Liver (tissue), 9 donors: ENCODE data around the gene WDR19. TPM values are rescaled to one million over a fixed set of nuclear protein-coding genes. Genes with fewer than 3 reads are reported as not detected.

Experiments used
- DNase-seq: peaks from one replicate; pipeline ENCODE4 v3.0.0-alpha.2; 2017; ENCODE audit warnings: low spot score
- H3K27ac ChIP-seq, 2 donors: one replicate each; pipeline ENCODE4 v1.7.0; 2013; ENCODE audit warnings: inconsistent platforms in 2 of 2, low read length in 2 of 2, control low read depth in 1 of 2, low read depth in 1 of 2, mild to moderate bottlenecking in 1 of 2
- H3K27me3 ChIP-seq, 4 donors: one replicate each; pipeline versions ENCODE4 v1.6.1 to v1.7.0; 2013; ENCODE audit warnings: low read length in 3 of 4, inconsistent platforms in 1 of 4, mild to moderate bottlenecking in 1 of 4, moderate library complexity in 1 of 4; ENCODE audit not compliant: control insufficient read depth in 4 of 4, insufficient read depth in 4 of 4
- H3K36me3 ChIP-seq, 4 donors: one replicate each; pipeline versions ENCODE4 v1.6.1 to v1.7.0; 2013; ENCODE audit warnings: low read length in 3 of 4, mild to moderate bottlenecking in 3 of 4, low read depth in 1 of 4, moderate library complexity in 1 of 4; ENCODE audit not compliant: control insufficient read depth in 4 of 4, insufficient read depth in 3 of 4
- H3K4me1 ChIP-seq, 4 donors: one replicate each; pipeline versions ENCODE4 v1.6.1 to v1.7.0; 2013; ENCODE audit warnings: low read length in 3 of 4, mild to moderate bottlenecking in 3 of 4, moderate library complexity in 1 of 4; ENCODE audit not compliant: control insufficient read depth in 4 of 4, insufficient read depth in 4 of 4
- H3K4me3 ChIP-seq, 3 donors: one replicate each; pipeline versions ENCODE4 v1.6.1 to v1.7.0; 2013; ENCODE audit warnings: low read length in 3 of 3, control low read depth in 1 of 3, low read depth in 1 of 3, mild to moderate bottlenecking in 1 of 3
- H3K9ac ChIP-seq, 2 donors: one replicate each; pipeline ENCODE4 v1.7.0; 2013; ENCODE audit warnings: low read length in 2 of 2, mild to moderate bottlenecking in 2 of 2, moderate library complexity in 2 of 2, control low read depth in 1 of 2, low read depth in 1 of 2
- H3K9me3 ChIP-seq, 4 donors: one replicate each; pipeline versions ENCODE4 v1.6.1 to v1.7.0; 2013; ENCODE audit warnings: low read length in 3 of 4; ENCODE audit not compliant: control insufficient read depth in 4 of 4
- EGR1 ChIP-seq, 2 donors: IDR thresholded peaks; 2 replicates each; pipeline ENCODE4 v1.6.1; 2016 to 2018; ENCODE audit warnings: antibody characterized with exemption in 2 of 2, low read depth in 2 of 2
- FOXA1 ChIP-seq: IDR thresholded peaks from 2 replicates; pipeline ENCODE4 v1.6.1; 2016; ENCODE audit warnings: antibody characterized with exemption
- FOXA2 ChIP-seq: IDR thresholded peaks from 2 replicates; pipeline ENCODE4 v1.6.1; 2016; ENCODE audit warnings: antibody characterized with exemption
- GABPA ChIP-seq, 2 donors: IDR thresholded peaks in 1 of 2; conservative IDR thresholded peaks in 1 of 2; 2 replicates each; pipeline ENCODE4 v1.6.1; 2016; ENCODE audit warnings: antibody characterized with exemption in 2 of 2, mild to moderate bottlenecking in 1 of 2, moderate library complexity in 1 of 2
- HNF4A ChIP-seq, 2 donors: conservative IDR thresholded peaks; 2 replicates each; pipeline ENCODE4 v1.6.1; 2016; ENCODE audit warnings: antibody characterized with exemption in 2 of 2, mild to moderate bottlenecking in 2 of 2
- HNF4G ChIP-seq: IDR thresholded peaks from 2 replicates; pipeline ENCODE4 v1.6.1; 2016; ENCODE audit warnings: antibody characterized with exemption
- JUND ChIP-seq, 2 donors: IDR thresholded peaks; 2 replicates each; pipeline ENCODE4 v1.6.1; 2016; ENCODE audit warnings: antibody characterized with exemption in 2 of 2
- NR2F2 ChIP-seq: IDR thresholded peaks from 2 replicates; pipeline ENCODE4 v1.6.1; 2016; ENCODE audit warnings: antibody characterized with exemption
- RAD21 ChIP-seq, 2 donors: IDR thresholded peaks; 2 replicates each; pipeline ENCODE4 v1.6.1; 2016; ENCODE audit warnings: antibody characterized with exemption in 2 of 2, mild to moderate bottlenecking in 2 of 2
- RXRA ChIP-seq, 2 donors: IDR thresholded peaks; 2 replicates each; pipeline ENCODE4 v1.6.1; 2017 to 2018; ENCODE audit warnings: antibody characterized with exemption in 2 of 2, mild to moderate bottlenecking in 1 of 2
- SP1 ChIP-seq: IDR thresholded peaks from 2 replicates; pipeline ENCODE4 v1.6.1; 2018; ENCODE audit warnings: antibody characterized with exemption, mild to moderate bottlenecking
- TAF1 ChIP-seq: conservative IDR thresholded peaks from 2 replicates; pipeline ENCODE4 v1.6.1; 2016; ENCODE audit warnings: antibody characterized with exemption, mild to moderate bottlenecking
- YY1 ChIP-seq: IDR thresholded peaks from 2 replicates; pipeline ENCODE4 v1.6.1; 2016; ENCODE audit warnings: antibody characterized with exemption, mild to moderate bottlenecking
- WGBS: extraction: QIAGEN DNeasy Blood & Tissue Kit; methylation state at CpG from one replicate; pipeline ENCODE4 v1.1.7; 2013; 5-methylcytosine and 5-hydroxymethylcytosine counted together
- polyA plus RNA-seq, 2 donors: library from polyadenylated mRNA; stranded (reverse) in 1 of 2; unstranded in 1 of 2; fragments of 200-250 nt in 1 of 2; fragments of >200 nt in 1 of 2; fragmentation: Nextera tagmentation in 1 of 2; extraction: Ambion mirVana in 1 of 2; gene quantifications; one replicate each; pipeline versions ENCODE4 v1.2.1 to v1.2.3, GENCODE V29; 2013 to 2015
- total RNA-seq, 2 donors: library from RNA; depleted of rRNA; stranded (reverse); fragments of >200 nt; gene quantifications; one replicate each; pipeline ENCODE4 v1.2.3, GENCODE V29; 2014
- TF ChIP-seq, protein P1 (sequence below): IDR thresholded peaks from 2 replicates; pipeline ENCODE4 v1.6.1; 2016; ENCODE audit warnings: antibody characterized with exemption, mild to moderate bottlenecking
- TF ChIP-seq, protein P2 (sequence below): IDR thresholded peaks from 2 replicates; pipeline ENCODE4 v1.6.1; 2016; ENCODE audit warnings: antibody characterized with exemption
- TF ChIP-seq, protein P3 (sequence below): fragments of 150-350 bp; IDR thresholded peaks from 2 replicates; pipeline ENCODE4 v1.5.1; 2017; ENCODE audit warnings: improper control_type of control experiment, low read depth, low read length; ENCODE audit not compliant: missing input control
- TF ChIP-seq, protein P4 (sequence below): IDR thresholded peaks from 2 replicates; pipeline ENCODE4 v1.6.1; 2016; ENCODE audit warnings: antibody characterized with exemption
- TF ChIP-seq, protein P5 (sequence below): IDR thresholded peaks from 2 replicates; pipeline ENCODE4 v1.6.1; 2016; ENCODE audit warnings: antibody characterized with exemption
- donor health status: healthy.
- donor health status: healthy.
- donor health status: healthy.
- donor health status: healthy.
- donor health status: healthy.

Gene WDR19
- total and polyA plus RNA-seq, 4 donors: 9.5 to 34.3 (median 17.7) TPM

DNA sequence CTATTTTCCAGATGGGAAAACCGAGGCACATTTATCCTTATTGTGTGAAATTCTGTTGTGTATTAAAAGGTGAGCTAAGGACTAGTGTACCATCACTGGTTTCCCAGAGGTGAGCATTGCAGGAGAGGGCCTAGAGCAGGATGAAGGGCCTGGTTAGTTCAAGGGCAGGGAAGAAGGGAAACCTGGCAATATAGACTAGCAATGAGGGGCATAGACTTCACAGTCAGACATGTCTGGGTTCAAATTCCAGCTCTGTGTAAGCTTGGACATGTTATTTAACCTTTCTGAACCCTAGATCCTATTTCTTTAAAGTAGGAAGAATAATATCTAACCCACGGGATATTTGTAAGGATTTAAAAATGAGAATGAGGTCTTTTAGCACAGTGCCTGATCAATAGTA lies 50.8 kb downstream of the WDR19 start:
- TF ChIP-seq, protein P1, sequence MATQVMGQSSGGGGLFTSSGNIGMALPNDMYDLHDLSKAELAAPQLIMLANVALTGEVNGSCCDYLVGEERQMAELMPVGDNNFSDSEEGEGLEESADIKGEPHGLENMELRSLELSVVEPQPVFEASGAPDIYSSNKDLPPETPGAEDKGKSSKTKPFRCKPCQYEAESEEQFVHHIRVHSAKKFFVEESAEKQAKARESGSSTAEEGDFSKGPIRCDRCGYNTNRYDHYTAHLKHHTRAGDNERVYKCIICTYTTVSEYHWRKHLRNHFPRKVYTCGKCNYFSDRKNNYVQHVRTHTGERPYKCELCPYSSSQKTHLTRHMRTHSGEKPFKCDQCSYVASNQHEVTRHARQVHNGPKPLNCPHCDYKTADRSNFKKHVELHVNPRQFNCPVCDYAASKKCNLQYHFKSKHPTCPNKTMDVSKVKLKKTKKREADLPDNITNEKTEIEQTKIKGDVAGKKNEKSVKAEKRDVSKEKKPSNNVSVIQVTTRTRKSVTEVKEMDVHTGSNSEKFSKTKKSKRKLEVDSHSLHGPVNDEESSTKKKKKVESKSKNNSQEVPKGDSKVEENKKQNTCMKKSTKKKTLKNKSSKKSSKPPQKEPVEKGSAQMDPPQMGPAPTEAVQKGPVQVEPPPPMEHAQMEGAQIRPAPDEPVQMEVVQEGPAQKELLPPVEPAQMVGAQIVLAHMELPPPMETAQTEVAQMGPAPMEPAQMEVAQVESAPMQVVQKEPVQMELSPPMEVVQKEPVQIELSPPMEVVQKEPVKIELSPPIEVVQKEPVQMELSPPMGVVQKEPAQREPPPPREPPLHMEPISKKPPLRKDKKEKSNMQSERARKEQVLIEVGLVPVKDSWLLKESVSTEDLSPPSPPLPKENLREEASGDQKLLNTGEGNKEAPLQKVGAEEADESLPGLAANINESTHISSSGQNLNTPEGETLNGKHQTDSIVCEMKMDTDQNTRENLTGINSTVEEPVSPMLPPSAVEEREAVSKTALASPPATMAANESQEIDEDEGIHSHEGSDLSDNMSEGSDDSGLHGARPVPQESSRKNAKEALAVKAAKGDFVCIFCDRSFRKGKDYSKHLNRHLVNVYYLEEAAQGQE: no peak
- TF ChIP-seq HNF4A (conservative IDR thresholded peaks at IDR 0.05): peak; percentile 19 to 37
- no peak overlapping the region for H3K27ac ChIP-seq
- no peak overlapping the region for H3K4me3 ChIP-seq
- DNase-seq: no peak
- H3K9ac ChIP-seq: no peak overlapping the region
- no peaks in the 10 kb centered on the region for H3K9me3 ChIP-seq
- H3K27me3 ChIP-seq: no peaks in the 10 kb centered on the region
- 78% methylated on average over 2 of the region's 2 CpGs for WGBS
- peaks cover 0 to 4% (median 3%) of the 10 kb centered on the region in 4 donors for H3K36me3 ChIP-seq
- H3K4me1 ChIP-seq: peaks cover 1 to 22% (median 15%) of the 10 kb centered on the region in 4 donors

DNA sequence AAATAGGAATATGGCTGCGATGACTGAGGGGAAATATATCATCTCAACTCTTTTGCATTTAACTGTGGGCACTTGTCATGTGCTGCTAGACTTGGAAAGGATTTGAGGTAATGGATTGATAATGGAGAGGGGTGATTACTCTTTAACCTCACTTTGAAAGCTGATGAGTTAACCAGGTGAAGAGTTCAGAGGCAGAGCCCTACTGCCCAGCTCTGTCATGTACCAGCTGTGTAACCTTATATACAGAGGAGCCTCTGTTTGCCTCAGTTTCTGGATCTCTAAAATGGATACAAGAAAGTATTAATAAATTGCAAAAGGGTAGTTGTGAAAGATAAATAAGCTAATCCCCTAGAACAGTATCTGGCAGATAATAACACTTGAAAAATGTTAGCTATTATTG lies 51.5 kb downstream of the WDR19 start:
- no peak for DNase-seq
- H3K9ac ChIP-seq: no peak overlapping the region
- H3K27me3 ChIP-seq: no peaks in the 10 kb centered on the region
- TF ChIP-seq SP1: peak; percentile 70
- TF ChIP-seq TAF1: no peak
- peak; percentile 89 to 90 for TF ChIP-seq RXRA (IDR thresholded peaks at IDR 0.05)
- TF ChIP-seq EGR1 (IDR thresholded peaks at IDR 0.05; ENCODE audit: low read depth in 2 of 2): no peak
- peak in 1 of 2 donors; percentile 48 for TF ChIP-seq JUND (IDR thresholded peaks at IDR 0.05)
- TF ChIP-seq, protein P2, sequence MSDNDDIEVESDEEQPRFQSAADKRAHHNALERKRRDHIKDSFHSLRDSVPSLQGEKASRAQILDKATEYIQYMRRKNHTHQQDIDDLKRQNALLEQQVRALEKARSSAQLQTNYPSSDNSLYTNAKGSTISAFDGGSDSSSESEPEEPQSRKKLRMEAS: peak; percentile 39
- no peak for TF ChIP-seq FOXA1
- TF ChIP-seq, protein P3, sequence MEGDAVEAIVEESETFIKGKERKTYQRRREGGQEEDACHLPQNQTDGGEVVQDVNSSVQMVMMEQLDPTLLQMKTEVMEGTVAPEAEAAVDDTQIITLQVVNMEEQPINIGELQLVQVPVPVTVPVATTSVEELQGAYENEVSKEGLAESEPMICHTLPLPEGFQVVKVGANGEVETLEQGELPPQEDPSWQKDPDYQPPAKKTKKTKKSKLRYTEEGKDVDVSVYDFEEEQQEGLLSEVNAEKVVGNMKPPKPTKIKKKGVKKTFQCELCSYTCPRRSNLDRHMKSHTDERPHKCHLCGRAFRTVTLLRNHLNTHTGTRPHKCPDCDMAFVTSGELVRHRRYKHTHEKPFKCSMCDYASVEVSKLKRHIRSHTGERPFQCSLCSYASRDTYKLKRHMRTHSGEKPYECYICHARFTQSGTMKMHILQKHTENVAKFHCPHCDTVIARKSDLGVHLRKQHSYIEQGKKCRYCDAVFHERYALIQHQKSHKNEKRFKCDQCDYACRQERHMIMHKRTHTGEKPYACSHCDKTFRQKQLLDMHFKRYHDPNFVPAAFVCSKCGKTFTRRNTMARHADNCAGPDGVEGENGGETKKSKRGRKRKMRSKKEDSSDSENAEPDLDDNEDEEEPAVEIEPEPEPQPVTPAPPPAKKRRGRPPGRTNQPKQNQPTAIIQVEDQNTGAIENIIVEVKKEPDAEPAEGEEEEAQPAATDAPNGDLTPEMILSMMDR: no peak
- TF ChIP-seq HNF4G: no peak
- TF ChIP-seq GABPA (IDR thresholded peaks at IDR 0.05 in 1 of 2, conservative IDR thresholded peaks at IDR 0.05 in 1 of 2): no peak
- peak; percentile 9 for TF ChIP-seq NR2F2
- TF ChIP-seq, protein P1: peak; percentile 65
- TF ChIP-seq FOXA2: peak; percentile 50
- TF ChIP-seq YY1: peak; percentile 65
- TF ChIP-seq RAD21 (IDR thresholded peaks at IDR 0.05): peak; percentile 31 to 56
- peak; percentile 58 to 66 for TF ChIP-seq HNF4A (conservative IDR thresholded peaks at IDR 0.05)
- TF ChIP-seq, protein P4, sequence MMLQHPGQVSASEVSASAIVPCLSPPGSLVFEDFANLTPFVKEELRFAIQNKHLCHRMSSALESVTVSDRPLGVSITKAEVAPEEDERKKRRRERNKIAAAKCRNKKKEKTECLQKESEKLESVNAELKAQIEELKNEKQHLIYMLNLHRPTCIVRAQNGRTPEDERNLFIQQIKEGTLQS: no peak
- TF ChIP-seq, protein P5, sequence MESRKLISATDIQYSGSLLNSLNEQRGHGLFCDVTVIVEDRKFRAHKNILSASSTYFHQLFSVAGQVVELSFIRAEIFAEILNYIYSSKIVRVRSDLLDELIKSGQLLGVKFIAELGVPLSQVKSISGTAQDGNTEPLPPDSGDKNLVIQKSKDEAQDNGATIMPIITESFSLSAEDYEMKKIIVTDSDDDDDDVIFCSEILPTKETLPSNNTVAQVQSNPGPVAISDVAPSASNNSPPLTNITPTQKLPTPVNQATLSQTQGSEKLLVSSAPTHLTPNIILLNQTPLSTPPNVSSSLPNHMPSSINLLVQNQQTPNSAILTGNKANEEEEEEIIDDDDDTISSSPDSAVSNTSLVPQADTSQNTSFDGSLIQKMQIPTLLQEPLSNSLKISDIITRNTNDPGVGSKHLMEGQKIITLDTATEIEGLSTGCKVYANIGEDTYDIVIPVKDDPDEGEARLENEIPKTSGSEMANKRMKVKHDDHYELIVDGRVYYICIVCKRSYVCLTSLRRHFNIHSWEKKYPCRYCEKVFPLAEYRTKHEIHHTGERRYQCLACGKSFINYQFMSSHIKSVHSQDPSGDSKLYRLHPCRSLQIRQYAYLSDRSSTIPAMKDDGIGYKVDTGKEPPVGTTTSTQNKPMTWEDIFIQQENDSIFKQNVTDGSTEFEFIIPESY: peak; percentile 20
- H3K4me1 ChIP-seq: peaks cover 1 to 19% (median 12%) of the 10 kb centered on the region in 4 donors
- 85% methylated on average over 1 of the region's 1 CpG for WGBS
- H3K36me3 ChIP-seq: peaks cover 0 to 4% (median 3%) of the 10 kb centered on the region in 4 donors
- no peaks in the 10 kb centered on the region for H3K9me3 ChIP-seq
- no peak overlapping the region for H3K27ac ChIP-seq
- H3K4me3 ChIP-seq: no peak overlapping the region
